ENCODE data around the gene HOXB2.

Gene HOXB2

GRCh38 chr17:48571024-48571818 is 26.3 kb upstream of the HOXB2 start:
- Histone ChIP-seq H3K27ac (ENCODE audit: low read depth, low read length, poor library complexity, severe bottlenecking) (no peak overlapping the region), H2AFZ (ENCODE audit: low read length) (no peak overlapping the region), H3K9ac (ENCODE audit: low read length) (no peak overlapping the region), H3K9me2 (ENCODE audit: low read depth, low read length) (no peaks in the 10 kb centered on the region), H4K20me1 (ENCODE audit: insufficient read depth, low read length) (no peaks in the 10 kb centered on the region), H3F3A (ENCODE audit: insufficient read depth, low read length) (no peaks in the 10 kb centered on the region), H3K27me3 (ENCODE audit: insufficient read depth, low read length) (no peaks in the 10 kb centered on the region; the same call in 1 of the 2 replicates), H3K4me2 (ENCODE audit: low read length) (no peak overlapping the region), H3K4me1 (ENCODE audit: insufficient read depth, low read length, severe bottlenecking) (no peaks in the 10 kb centered on the region), H3K36me3 (ENCODE audit: insufficient read depth, low read length) (no peaks in the 10 kb centered on the region), H3K79me2 (ENCODE audit: insufficient read depth, low read length) (no peaks in the 10 kb centered on the region), H3K9me3 (ENCODE audit: low read length) (no peaks in the 10 kb centered on the region), H3K4me3 (ENCODE audit: low read depth, low read length, poor library complexity, severe bottlenecking) (no peak overlapping the region)
- no peak for TF ChIP-seq EZH2 (IDR thresholded peaks at IDR 0.05; ENCODE audit: borderline replicate concordance, low read length)
- no peak for TF ChIP-seq CTCF (IDR thresholded peaks at IDR 0.05; ENCODE audit: low read length)

DNA sequence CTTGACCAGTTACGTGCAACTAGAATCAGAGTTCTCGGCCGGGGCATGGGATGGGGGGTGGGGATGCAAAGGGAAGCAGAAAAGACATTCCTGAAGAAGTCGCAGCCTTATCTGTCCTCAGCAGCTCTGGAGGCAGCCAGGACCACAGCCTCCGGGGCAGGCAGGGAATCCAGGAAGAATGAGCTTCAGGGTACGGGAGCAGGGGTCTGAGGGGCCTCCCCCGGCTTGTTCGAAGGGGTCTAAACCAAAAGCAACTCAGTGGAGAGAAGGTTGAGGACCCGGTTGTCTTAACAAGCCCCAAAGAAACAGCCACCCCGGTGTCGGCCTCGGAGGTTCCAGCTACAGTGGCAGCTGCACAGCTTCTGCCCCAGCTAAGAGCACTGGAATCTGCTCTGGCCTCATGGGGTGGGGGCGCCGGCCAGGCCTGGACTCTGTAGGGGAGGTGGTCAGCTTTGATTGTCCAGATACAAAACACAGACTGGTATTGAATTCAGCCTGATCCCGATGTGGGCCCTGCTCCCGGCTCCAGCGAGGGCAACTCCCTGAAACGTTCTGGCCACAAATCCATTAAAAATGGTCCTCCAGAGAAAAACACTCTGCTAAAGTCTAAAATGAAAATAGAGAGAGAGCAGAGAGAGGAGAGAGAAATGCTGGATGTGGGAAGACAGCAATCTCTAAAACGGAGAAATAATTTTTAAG is 25.6 kb upstream of the HOXB2 start:
- Histone ChIP-seq H3K27me3 (ENCODE audit: insufficient read depth, low read length) (no peaks in the 10 kb centered on the region; the same call in 1 of the 2 replicates), H3F3A (ENCODE audit: insufficient read depth, low read length) (no peaks in the 10 kb centered on the region), H2AFZ (ENCODE audit: low read length) (no peak overlapping the region), H3K79me2 (ENCODE audit: insufficient read depth, low read length) (no peaks in the 10 kb centered on the region), H4K20me1 (ENCODE audit: insufficient read depth, low read length) (no peaks in the 10 kb centered on the region), H3K9me2 (ENCODE audit: low read depth, low read length) (no peaks in the 10 kb centered on the region), H3K9me3 (ENCODE audit: low read length) (no peaks in the 10 kb centered on the region), H3K4me3 (ENCODE audit: low read depth, low read length, poor library complexity, severe bottlenecking) (no peak overlapping the region), H3K9ac (ENCODE audit: low read length) (no peak overlapping the region), H3K27ac (ENCODE audit: low read depth, low read length, poor library complexity, severe bottlenecking) (no peak overlapping the region), H3K4me1 (ENCODE audit: insufficient read depth, low read length, severe bottlenecking) (no peaks in the 10 kb centered on the region), H3K4me2 (ENCODE audit: low read length) (no peak overlapping the region), H3K36me3 (ENCODE audit: insufficient read depth, low read length) (no peaks in the 10 kb centered on the region)
- no peak for TF ChIP-seq EZH2 (IDR thresholded peaks at IDR 0.05; ENCODE audit: borderline replicate concordance, low read length)
- TF ChIP-seq CTCF (IDR thresholded peaks at IDR 0.05; ENCODE audit: low read length) = no peak

GRCh38 chr17:48569674-48570324 is 24.9 kb upstream of the HOXB2 start:
- Histone ChIP-seq H3K4me1 (ENCODE audit: insufficient read depth, low read length, severe bottlenecking) (no peaks in the 10 kb centered on the region), H3K9me3 (ENCODE audit: low read length) (no peaks in the 10 kb centered on the region), H2AFZ (ENCODE audit: low read length) (no peak overlapping the region), H3F3A (ENCODE audit: insufficient read depth, low read length) (no peaks in the 10 kb centered on the region), H4K20me1 (ENCODE audit: insufficient read depth, low read length) (no peaks in the 10 kb centered on the region), H3K27ac (ENCODE audit: low read depth, low read length, poor library complexity, severe bottlenecking) (no peak overlapping the region), H3K79me2 (ENCODE audit: insufficient read depth, low read length) (no peaks in the 10 kb centered on the region), H3K9ac (ENCODE audit: low read length) (no peak overlapping the region), H3K4me3 (ENCODE audit: low read depth, low read length, poor library complexity, severe bottlenecking) (no peak overlapping the region), H3K27me3 (ENCODE audit: insufficient read depth, low read length) (no peaks in the 10 kb centered on the region; the same call in 1 of the 2 replicates), H3K36me3 (ENCODE audit: insufficient read depth, low read length) (no peaks in the 10 kb centered on the region), H3K9me2 (ENCODE audit: low read depth, low read length) (no peaks in the 10 kb centered on the region), H3K4me2 (ENCODE audit: low read length) (no peak overlapping the region)
- TF ChIP-seq CTCF (IDR thresholded peaks at IDR 0.05; ENCODE audit: low read length) (no peak), EZH2 (IDR thresholded peaks at IDR 0.05; ENCODE audit: borderline replicate concordance, low read length) (no peak)
